ENCODE results near the gene PRLR.

DNA sequence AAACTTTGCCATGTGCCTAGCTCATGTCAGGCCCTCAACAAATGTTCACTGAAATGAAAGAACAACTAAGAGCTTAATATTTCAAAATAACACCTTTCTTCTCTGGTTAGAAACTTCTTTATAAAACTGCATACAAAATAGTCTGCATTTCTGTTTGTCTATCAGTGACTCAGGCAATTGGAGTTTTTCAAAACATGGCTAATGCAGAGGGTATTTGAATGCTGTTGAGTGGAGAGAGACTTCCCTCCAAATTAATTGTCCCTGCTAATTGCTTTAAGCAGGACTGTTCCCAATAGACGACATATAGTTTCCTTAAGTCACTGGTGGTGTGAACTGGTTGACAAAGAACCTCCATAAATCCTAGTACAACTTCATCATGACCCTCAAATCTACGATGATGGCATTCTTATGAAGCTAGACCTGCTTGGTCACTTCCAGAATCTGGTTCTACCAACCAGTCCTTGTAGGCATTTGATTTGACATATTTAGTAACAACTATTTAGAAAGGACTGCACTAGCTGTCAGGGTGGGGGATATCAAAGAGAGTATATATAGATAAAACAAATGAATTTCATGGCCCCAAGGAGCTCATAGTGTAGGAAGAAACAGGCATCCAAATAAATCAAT lies 84.5 kb downstream of the PRLR start:
- TF ChIP-seq POLR2A (IDR thresholded peaks at IDR 0.05; ENCODE audit: control extremely low read depth in 1 of 2, low read depth in 2 of 2, low read length in 2 of 2), result no peak
- TF ChIP-seq YY1 (IDR thresholded peaks at IDR 0.05; ENCODE audit: low read depth, low read length), result no peak
- TF ChIP-seq, protein P1, sequence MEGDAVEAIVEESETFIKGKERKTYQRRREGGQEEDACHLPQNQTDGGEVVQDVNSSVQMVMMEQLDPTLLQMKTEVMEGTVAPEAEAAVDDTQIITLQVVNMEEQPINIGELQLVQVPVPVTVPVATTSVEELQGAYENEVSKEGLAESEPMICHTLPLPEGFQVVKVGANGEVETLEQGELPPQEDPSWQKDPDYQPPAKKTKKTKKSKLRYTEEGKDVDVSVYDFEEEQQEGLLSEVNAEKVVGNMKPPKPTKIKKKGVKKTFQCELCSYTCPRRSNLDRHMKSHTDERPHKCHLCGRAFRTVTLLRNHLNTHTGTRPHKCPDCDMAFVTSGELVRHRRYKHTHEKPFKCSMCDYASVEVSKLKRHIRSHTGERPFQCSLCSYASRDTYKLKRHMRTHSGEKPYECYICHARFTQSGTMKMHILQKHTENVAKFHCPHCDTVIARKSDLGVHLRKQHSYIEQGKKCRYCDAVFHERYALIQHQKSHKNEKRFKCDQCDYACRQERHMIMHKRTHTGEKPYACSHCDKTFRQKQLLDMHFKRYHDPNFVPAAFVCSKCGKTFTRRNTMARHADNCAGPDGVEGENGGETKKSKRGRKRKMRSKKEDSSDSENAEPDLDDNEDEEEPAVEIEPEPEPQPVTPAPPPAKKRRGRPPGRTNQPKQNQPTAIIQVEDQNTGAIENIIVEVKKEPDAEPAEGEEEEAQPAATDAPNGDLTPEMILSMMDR (IDR thresholded peaks at IDR 0.05; ENCODE audit: control extremely low read depth in 1 of 3, insufficient read depth in 1 of 3, low read depth in 1 of 3, low read length in 3 of 3), result no peak
- TF ChIP-seq, protein P2, sequence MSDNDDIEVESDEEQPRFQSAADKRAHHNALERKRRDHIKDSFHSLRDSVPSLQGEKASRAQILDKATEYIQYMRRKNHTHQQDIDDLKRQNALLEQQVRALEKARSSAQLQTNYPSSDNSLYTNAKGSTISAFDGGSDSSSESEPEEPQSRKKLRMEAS (IDR thresholded peaks at IDR 0.05), result no peak
- TF ChIP-seq CREB1 (IDR thresholded peaks at IDR 0.05), result no peak
- no peak for TF ChIP-seq CEBPB (IDR thresholded peaks at IDR 0.05; ENCODE audit: low read depth, low read length)
- no peak for TF ChIP-seq CHD1 (IDR thresholded peaks at IDR 0.05; ENCODE audit: low read depth, low read length)
- TF ChIP-seq ZNF274 (IDR thresholded peaks at IDR 0.05; ENCODE audit: borderline replicate concordance, extremely low read depth, low read length), result no peak
- no peak for TF ChIP-seq ASH2L (IDR thresholded peaks at IDR 0.05; ENCODE audit: low read length)
- no peak for TF ChIP-seq SP1 (IDR thresholded peaks at IDR 0.05; ENCODE audit: low read depth, low read length)
